ENCODE results near the gene HOXB7. TPM values are rescaled to one million over a fixed set of nuclear protein-coding genes. Genes with fewer than 3 reads are reported as not detected.
A peak's percentile ranks its signal among the peaks of the same experiment; 100 is the strongest.

Gene HOXB7
- total RNA-seq, 1 donor from 2014 or later, result 24.9 TPM

GRCh38 chr17:48601539-48602425 lies 9.0 kb downstream of the HOXB7 start:
- no peak for DNase-seq (ENCODE audit: low read depth)
- H3K4me3 ChIP-seq (ENCODE audit: low read depth, low read length), result peak overlapping the region; percentile 74
- TF ChIP-seq, protein P1, sequence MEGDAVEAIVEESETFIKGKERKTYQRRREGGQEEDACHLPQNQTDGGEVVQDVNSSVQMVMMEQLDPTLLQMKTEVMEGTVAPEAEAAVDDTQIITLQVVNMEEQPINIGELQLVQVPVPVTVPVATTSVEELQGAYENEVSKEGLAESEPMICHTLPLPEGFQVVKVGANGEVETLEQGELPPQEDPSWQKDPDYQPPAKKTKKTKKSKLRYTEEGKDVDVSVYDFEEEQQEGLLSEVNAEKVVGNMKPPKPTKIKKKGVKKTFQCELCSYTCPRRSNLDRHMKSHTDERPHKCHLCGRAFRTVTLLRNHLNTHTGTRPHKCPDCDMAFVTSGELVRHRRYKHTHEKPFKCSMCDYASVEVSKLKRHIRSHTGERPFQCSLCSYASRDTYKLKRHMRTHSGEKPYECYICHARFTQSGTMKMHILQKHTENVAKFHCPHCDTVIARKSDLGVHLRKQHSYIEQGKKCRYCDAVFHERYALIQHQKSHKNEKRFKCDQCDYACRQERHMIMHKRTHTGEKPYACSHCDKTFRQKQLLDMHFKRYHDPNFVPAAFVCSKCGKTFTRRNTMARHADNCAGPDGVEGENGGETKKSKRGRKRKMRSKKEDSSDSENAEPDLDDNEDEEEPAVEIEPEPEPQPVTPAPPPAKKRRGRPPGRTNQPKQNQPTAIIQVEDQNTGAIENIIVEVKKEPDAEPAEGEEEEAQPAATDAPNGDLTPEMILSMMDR (conservative IDR thresholded peaks at IDR 0.05; ENCODE audit: low read depth, low read length), result no peak

- H3K4me3 ChIP-seq (ENCODE audit: low read depth, low read length), result peak overlapping the region; percentile 74
- TF ChIP-seq, protein P1 (conservative IDR thresholded peaks at IDR 0.05; ENCODE audit: low read depth, low read length), result no peak
Measured at GRCh38 chr17:48601207-48601538, 9.6 kb downstream of the HOXB7 start.

DNA sequence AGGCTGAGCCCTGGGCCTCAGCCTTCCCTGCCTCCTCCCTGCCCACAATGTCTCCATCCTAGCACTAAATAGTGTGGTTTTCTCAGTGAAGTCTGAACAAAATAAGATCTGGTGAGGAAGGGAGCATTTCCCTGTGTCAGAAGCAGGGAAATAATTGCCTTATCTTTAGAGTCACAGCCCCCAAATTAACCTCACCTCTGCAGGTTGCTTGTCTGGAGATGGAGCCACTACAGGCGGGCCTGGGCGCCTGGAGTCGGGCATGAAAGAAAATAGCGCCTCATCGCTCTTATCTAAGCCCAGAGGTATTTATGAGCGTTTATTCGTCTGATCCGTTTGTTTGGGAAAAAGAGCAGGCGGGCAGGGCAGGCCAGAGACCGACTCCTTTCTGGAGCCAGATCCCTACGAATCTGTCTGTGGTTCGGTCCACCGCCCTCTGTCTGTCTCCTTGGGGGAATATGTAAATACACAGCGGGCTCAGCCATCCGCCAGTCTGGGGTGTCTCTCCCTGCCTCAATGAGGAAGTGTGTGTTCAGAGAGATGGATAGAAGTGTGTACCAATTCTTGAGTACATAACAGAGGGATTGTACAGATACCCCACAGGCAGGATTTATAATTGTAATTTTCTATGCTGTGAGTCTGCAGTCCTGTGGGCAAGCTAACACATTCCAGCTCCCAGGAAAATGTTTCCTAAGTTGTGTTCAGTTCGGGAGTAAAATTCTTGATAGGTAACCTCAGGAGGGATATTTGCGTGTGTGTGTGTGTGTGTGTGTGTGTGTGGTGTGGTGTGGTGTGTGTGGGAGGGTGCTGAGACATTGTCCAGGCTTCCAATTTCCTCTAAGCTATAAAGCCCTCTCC lies 10.3 kb downstream of the HOXB7 start:
- TF ChIP-seq, protein P1 (conservative IDR thresholded peaks at IDR 0.05; ENCODE audit: low read depth, low read length), result no peak
- DNase-seq (ENCODE audit: low read depth), result no peak
- peak overlapping the region; percentile 74 for H3K4me3 ChIP-seq (ENCODE audit: low read depth, low read length)

More at GRCh38 chr17:48601207-48601538, 9.6 kb downstream of the HOXB7 start:
- no peak for DNase-seq (ENCODE audit: low read depth)

DNA sequence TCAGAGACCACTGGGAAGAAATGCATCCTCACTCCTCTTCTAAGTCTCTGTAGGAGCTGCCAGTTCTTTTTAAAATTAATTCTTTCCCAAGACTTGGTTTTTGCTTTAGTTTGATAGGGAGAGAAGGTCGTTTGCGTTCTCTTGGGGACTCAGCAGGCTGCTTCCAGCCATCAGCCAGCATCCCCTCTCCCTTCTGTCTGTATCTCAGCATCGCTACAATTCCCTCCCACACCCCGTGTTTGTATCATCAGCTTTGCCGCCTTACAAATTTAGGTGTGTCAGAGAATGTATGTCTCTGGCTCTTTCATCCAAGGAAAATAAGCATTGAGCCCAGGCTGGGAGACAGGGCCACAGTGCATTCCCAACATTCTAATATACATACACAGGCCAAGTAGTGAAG lies 11.5 kb downstream of the HOXB7 start:
- TF ChIP-seq, protein P1 (conservative IDR thresholded peaks at IDR 0.05; ENCODE audit: low read depth, low read length), result no peak
- H3K4me3 ChIP-seq (ENCODE audit: low read depth, low read length), result peak overlapping the region; percentile 74
- DNase-seq (ENCODE audit: low read depth), result no peak

DNA sequence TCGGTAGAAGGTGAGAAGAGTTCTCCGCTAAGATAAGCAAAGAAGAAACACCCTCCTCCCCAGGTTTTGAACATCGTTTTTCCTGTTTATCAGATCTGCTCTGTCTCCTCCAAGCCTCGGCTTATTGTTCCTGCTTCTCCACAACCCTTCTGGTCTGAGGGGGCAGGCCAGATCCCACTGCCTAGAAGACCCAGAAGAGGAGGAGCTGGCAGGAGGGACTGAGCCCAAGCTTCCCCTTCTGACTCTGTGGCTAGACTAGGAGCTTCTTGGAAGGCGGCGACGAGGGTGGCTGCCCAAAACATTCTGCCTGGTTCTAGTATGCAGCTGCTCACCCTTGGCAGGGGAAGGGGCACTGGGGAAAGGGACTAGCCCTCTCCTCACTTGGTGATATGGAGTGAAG lies 12.1 kb downstream of the HOXB7 start:
- peak overlapping the region; percentile 74 for H3K4me3 ChIP-seq (ENCODE audit: low read depth, low read length)
- no peak for DNase-seq (ENCODE audit: low read depth)
- TF ChIP-seq, protein P1 (conservative IDR thresholded peaks at IDR 0.05; ENCODE audit: low read depth, low read length), result no peak

DNA sequence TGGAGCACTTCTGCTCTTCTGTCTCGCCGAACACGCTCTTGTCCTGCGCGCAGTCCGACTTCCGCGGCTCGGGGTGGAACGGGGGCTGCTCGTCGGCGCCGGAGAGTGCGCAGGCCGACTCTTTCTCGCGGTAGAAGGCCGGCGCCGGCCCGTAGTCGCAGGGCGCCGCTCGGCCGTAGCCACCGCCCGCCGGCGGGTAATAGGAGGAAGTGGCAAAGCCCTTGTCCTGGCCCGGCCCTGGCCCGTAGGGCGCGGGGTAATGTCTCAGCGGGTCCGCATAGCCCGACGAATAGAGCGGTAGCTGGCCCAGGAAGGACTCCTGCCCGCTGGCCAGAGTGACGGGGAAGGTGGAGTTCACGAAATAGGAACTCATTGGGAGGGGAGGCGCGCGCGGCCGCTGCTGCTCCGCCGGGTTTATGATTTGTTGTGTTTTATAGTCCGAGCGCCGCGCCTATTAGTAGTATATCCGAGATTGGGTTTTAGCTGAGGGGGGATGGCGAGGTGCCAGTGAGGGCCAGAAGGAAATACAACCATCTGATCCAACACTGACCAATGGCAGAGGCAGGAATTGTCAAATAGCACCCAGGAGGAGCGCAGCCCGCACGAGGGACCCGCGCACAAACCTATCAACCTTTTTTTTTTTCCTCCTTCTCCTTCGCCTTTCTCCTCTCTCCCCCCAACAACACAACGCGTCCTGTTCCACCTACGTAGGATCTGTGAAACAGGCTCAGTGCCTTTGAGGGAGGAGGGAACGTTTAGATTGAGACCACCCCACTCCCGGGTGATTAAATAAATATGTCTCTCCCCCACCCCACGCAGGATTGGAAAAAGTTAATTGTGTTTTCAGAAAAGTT lies 12.8 kb downstream of the HOXB7 start:
- no peak for DNase-seq (ENCODE audit: low read depth)

More for the DNA sequence above, 12.8 kb downstream of the HOXB7 start:
- TF ChIP-seq, protein P1 (conservative IDR thresholded peaks at IDR 0.05; ENCODE audit: low read depth, low read length), result no peak
- H3K4me3 ChIP-seq (ENCODE audit: low read depth, low read length), result peak overlapping the region; percentile 74

Measured in epithelial cell of proximal tubule (primary cell).